Astrocyte (in vitro differentiated cells and primary cell): Measurements from ENCODE around the gene SNX15. TPM values are rescaled to one million over a fixed set of nuclear protein-coding genes. Genes with fewer than 3 reads are reported as not detected.

Experiments
- DNase-seq: peaks from one replicate; pipeline ENCODE4 v3.0.0-alpha.2; 2010; ENCODE audit warnings: low read depth
- FAIRE-seq: peaks from 2 replicates; lab custom pipeline; 2011; peaks lifted over from hg19 to GRCh38; lab: Jason Lieb, UNC
- H2AFZ ChIP-seq: 2 replicates; pipeline ENCODE4 v1.6.0; 2012; ENCODE audit warnings: low read depth, low read length, inconsistent platforms
- H3K27ac ChIP-seq: 2 replicates; pipeline ENCODE4 v1.5.1; 2011; ENCODE audit warnings: low read depth, low read length, inconsistent platforms
- H3K27me3 ChIP-seq: 2 replicates; pipeline ENCODE4 v1.6.0; 2011; ENCODE audit warnings: low read length, inconsistent platforms; ENCODE audit not compliant: insufficient read depth
- H3K36me3 ChIP-seq: 2 replicates; pipeline ENCODE4 v1.5.1; 2011; ENCODE audit warnings: low read length, inconsistent platforms; ENCODE audit not compliant: insufficient read depth
- H3K4me1 ChIP-seq: 2 replicates; pipeline ENCODE4 v1.5.1; 2011; ENCODE audit warnings: low read length, inconsistent platforms; ENCODE audit not compliant: insufficient read depth
- H3K4me2 ChIP-seq: 2 replicates; pipeline ENCODE4 v1.6.0; 2012; ENCODE audit warnings: low read length, inconsistent platforms
- H3K4me3 ChIP-seq: 2 replicates; pipeline ENCODE4 v1.5.1; 2011; ENCODE audit warnings: low read depth, mild to moderate bottlenecking, low read length, inconsistent platforms; ENCODE audit not compliant: insufficient read depth
- H3K79me2 ChIP-seq: 2 replicates; pipeline ENCODE4 v1.6.0; 2012; ENCODE audit warnings: mild to moderate bottlenecking, low read length, inconsistent platforms; ENCODE audit not compliant: insufficient read depth
- H3K9ac ChIP-seq: 2 replicates; pipeline ENCODE4 v1.6.0; 2012; ENCODE audit warnings: mild to moderate bottlenecking, low read length, inconsistent platforms
- H3K9me3 ChIP-seq: 2 replicates; pipeline ENCODE4 v1.5.1; 2012; ENCODE audit warnings: low read depth, mild to moderate bottlenecking, low read length, inconsistent platforms; ENCODE audit not compliant: insufficient read depth
- H4K20me1 ChIP-seq: 2 replicates; pipeline ENCODE4 v1.6.0; 2012; ENCODE audit warnings: low read length, inconsistent platforms; ENCODE audit not compliant: insufficient read depth
- H3K27ac Mint-ChIP-seq: one replicate; pipeline ENCODE4 v1.8.0; 2021; ENCODE audit warnings: mild to moderate bottlenecking, mixed read lengths; ENCODE audit not compliant: unreplicated experiment
- H3K27me3 Mint-ChIP-seq: one replicate; pipeline ENCODE4 v1.8.0; 2021; ENCODE audit warnings: low read depth, mixed read lengths; ENCODE audit not compliant: unreplicated experiment
- H3K36me3 Mint-ChIP-seq: one replicate; pipeline ENCODE4 v1.8.0; 2021; ENCODE audit warnings: low read depth, mixed read lengths; ENCODE audit not compliant: unreplicated experiment
- H3K4me1 Mint-ChIP-seq: one replicate; pipeline ENCODE4 v1.8.0; 2021; ENCODE audit warnings: low read depth, mixed read lengths; ENCODE audit not compliant: unreplicated experiment
- H3K4me3 Mint-ChIP-seq: one replicate; pipeline ENCODE4 v1.8.0; 2021; ENCODE audit warnings: mild to moderate bottlenecking, moderate library complexity, mixed read lengths; ENCODE audit not compliant: unreplicated experiment
- H3K9me3 Mint-ChIP-seq: one replicate; pipeline ENCODE4 v1.8.0; 2021; ENCODE audit warnings: mild to moderate bottlenecking, mixed read lengths; ENCODE audit not compliant: unreplicated experiment
- EZH2 ChIP-seq: IDR thresholded peaks from 2 replicates; pipeline ENCODE4 v1.6.1; 2012; ENCODE audit warnings: mild to moderate bottlenecking, low read length, inconsistent platforms; ENCODE audit not compliant: insufficient read depth
- total RNA-seq: library from RNA; stranded (reverse); gene quantifications from 2 replicates; pipeline ENCODE4 v1.2.1, GENCODE V29; 2021
- TF ChIP-seq, protein P1 (sequence below): IDR thresholded peaks from 2 replicates; pipeline ENCODE4 v1.5.1; 2011; ENCODE audit warnings: low read depth, mild to moderate bottlenecking, inconsistent platforms, low read length, moderate library complexity; ENCODE audit not compliant: insufficient read depth

SNX15 gene
- total RNA-seq, 1 donor from 2014 or later: 18.5 TPM

DNA sequence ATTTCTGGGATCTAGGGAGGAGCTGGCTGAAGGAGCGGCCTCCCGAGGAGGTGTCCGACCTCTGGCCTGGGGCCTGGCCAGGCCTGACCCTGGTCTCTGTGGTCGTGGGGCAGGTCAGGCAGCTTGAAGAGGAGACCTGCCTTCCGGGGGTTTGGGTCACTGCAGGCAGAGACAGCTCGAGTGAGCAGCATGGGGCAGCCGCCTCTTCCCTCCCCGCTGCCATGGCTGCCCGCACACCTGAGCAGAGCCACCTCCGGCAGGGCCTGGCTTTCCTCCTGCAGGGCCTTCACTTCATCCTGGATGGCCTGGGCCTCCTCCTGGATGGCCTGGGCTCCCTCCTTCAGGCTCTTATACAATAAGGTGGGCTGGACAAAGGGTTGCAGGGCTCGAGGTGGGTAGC is 39.1 kb downstream of the SNX15 start:
- no peak overlapping the region for H2AFZ ChIP-seq
- no peak for FAIRE-seq
- H3K9me3 Mint-ChIP-seq: no peaks in the 10 kb centered on the region
- H3K4me1 Mint-ChIP-seq: no peaks in the 10 kb centered on the region
- H3K36me3 Mint-ChIP-seq: no peaks in the 10 kb centered on the region
- no peak overlapping the region for H3K27ac ChIP-seq
- no peak overlapping the region for H3K4me3 ChIP-seq
- H3K9ac ChIP-seq: no peak overlapping the region
- no peak for TF ChIP-seq EZH2
- TF ChIP-seq, protein P1, sequence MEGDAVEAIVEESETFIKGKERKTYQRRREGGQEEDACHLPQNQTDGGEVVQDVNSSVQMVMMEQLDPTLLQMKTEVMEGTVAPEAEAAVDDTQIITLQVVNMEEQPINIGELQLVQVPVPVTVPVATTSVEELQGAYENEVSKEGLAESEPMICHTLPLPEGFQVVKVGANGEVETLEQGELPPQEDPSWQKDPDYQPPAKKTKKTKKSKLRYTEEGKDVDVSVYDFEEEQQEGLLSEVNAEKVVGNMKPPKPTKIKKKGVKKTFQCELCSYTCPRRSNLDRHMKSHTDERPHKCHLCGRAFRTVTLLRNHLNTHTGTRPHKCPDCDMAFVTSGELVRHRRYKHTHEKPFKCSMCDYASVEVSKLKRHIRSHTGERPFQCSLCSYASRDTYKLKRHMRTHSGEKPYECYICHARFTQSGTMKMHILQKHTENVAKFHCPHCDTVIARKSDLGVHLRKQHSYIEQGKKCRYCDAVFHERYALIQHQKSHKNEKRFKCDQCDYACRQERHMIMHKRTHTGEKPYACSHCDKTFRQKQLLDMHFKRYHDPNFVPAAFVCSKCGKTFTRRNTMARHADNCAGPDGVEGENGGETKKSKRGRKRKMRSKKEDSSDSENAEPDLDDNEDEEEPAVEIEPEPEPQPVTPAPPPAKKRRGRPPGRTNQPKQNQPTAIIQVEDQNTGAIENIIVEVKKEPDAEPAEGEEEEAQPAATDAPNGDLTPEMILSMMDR: no peak
- no peak overlapping the region for H3K27ac Mint-ChIP-seq
- no peak overlapping the region for H3K4me2 ChIP-seq
- no peaks in the 10 kb centered on the region for H4K20me1 ChIP-seq
- DNase-seq: no peak
- H3K27me3 ChIP-seq: no peaks in the 10 kb centered on the region
- peaks cover 14% of the 10 kb centered on the region for H3K27me3 Mint-ChIP-seq
- H3K36me3 ChIP-seq: no peaks in the 10 kb centered on the region
- H3K79me2 ChIP-seq: no peaks in the 10 kb centered on the region
- H3K4me3 Mint-ChIP-seq: no peak overlapping the region
- no peaks in the 10 kb centered on the region for H3K9me3 ChIP-seq
- no peaks in the 10 kb centered on the region for H3K4me1 ChIP-seq

DNA sequence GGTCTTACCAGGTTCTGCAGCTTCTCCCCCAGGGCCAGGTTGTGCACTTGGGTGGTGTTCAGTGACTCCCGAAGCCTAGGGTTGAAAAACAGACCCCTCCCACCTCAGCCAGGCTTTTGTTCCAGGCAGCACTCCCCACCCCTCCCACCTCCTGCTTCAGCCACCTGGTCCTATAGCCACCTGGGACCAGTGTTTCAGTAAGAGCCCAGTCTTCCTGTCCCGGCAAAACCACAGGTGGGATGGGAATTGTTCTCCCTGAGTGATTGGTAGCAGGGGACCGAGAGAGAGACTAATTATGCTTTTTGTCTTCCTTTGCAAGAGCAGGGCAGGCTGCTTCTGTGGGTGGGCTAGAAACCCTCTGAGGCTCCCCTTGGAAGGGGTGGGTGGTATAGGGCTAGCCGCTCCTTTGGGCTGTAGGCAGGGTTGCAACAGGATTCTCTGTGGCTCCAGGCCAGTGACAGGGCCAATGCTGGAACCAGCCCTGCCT is 39.6 kb downstream of the SNX15 start:
- no peaks in the 10 kb centered on the region for H4K20me1 ChIP-seq
- H3K36me3 ChIP-seq: no peaks in the 10 kb centered on the region
- no peak overlapping the region for H3K9ac ChIP-seq
- H3K4me2 ChIP-seq: no peak overlapping the region
- FAIRE-seq (no peak), DNase-seq (no peak)
- H3K4me1 ChIP-seq: no peaks in the 10 kb centered on the region
- no peak for TF ChIP-seq EZH2
- TF ChIP-seq, protein P1: no peak
- no peak overlapping the region for H3K27ac Mint-ChIP-seq
- no peak overlapping the region for H3K4me3 ChIP-seq
- no peak overlapping the region for H3K4me3 Mint-ChIP-seq
- no peaks in the 10 kb centered on the region for H3K9me3 ChIP-seq
- H2AFZ ChIP-seq: no peak overlapping the region
- no peaks in the 10 kb centered on the region for H3K4me1 Mint-ChIP-seq
- H3K27me3 ChIP-seq: no peaks in the 10 kb centered on the region
- H3K79me2 ChIP-seq: no peaks in the 10 kb centered on the region
- no peaks in the 10 kb centered on the region for H3K36me3 Mint-ChIP-seq
- no peak overlapping the region for H3K27ac ChIP-seq
- peaks cover 14% of the 10 kb centered on the region for H3K27me3 Mint-ChIP-seq
- H3K9me3 Mint-ChIP-seq: no peaks in the 10 kb centered on the region

DNA sequence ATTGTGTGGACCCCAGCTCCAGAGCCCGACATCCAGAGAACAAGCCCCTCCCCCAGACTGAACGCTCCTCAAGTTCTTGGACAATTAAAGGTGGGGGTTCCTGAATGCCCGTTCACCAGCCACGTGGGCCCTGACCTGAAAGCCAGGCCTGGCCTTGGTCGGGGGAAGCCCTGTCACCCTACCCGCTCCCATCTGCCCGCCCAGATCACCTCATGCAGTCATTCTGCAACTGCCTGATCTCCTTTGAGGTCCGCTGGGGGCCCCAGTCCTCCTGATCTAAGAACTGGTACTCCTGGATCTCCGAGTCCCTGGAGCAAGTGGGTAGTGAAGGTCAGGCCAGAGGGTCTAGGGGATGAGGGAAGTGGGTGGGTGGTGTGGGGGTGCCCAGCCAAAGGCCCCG is 40.2 kb downstream of the SNX15 start:
- no peaks in the 10 kb centered on the region for H3K36me3 Mint-ChIP-seq
- no peaks in the 10 kb centered on the region for H3K9me3 Mint-ChIP-seq
- H3K4me1 Mint-ChIP-seq: no peaks in the 10 kb centered on the region
- H3K9ac ChIP-seq: no peak overlapping the region
- H3K4me2 ChIP-seq: no peak overlapping the region
- H2AFZ ChIP-seq: no peak overlapping the region
- FAIRE-seq (no peak), DNase-seq (no peak)
- peaks cover 14% of the 10 kb centered on the region for H3K27me3 Mint-ChIP-seq
- no peaks in the 10 kb centered on the region for H3K9me3 ChIP-seq
- no peak overlapping the region for H3K27ac ChIP-seq
- no peaks in the 10 kb centered on the region for H3K27me3 ChIP-seq
- H3K4me3 Mint-ChIP-seq: no peak overlapping the region
- H4K20me1 ChIP-seq: no peaks in the 10 kb centered on the region
- H3K79me2 ChIP-seq: no peaks in the 10 kb centered on the region
- peak overlapping the region; percentile 18 for H3K27ac Mint-ChIP-seq
- TF ChIP-seq, protein P1: no peak
- TF ChIP-seq EZH2: no peak
- no peak overlapping the region for H3K4me3 ChIP-seq
- H3K4me1 ChIP-seq: no peaks in the 10 kb centered on the region
- no peaks in the 10 kb centered on the region for H3K36me3 ChIP-seq
